ENCODE measurements around the gene SOBP. TPM values are rescaled to one million over a fixed set of nuclear protein-coding genes. Genes with fewer than 3 reads are reported as not detected.

Gene SOBP
- total RNA-seq, 4 donors from 2014 or later: 0.27 to 2.7 (median 1.5) TPM

- TF ChIP-seq CTCF (IDR thresholded peaks at IDR 0.05) (no peak), POLR2A (IDR thresholded peaks at IDR 0.05) (no peak)
- 82 to 88% methylated on average over 2 of the region's 2 CpGs for WGBS, 2 donors
- intact Hi-C loops (cut with DNase I; ENCODE audit: low total_unique reads): no loop called here
- H3K4me3 ChIP-seq (ENCODE audit: low read depth, poor library complexity, severe bottlenecking): no peak overlapping the region
- no peak for DNase-seq (ENCODE audit: low spot score in 2 of 2)
Observed at GRCh38 chr6:107589934-107590333, 100.0 kb downstream of the SOBP start.

- no peak overlapping the region for H3K4me3 ChIP-seq (ENCODE audit: low read depth, poor library complexity, severe bottlenecking)
- 63 to 79% methylated on average over 1 of the region's 1 CpG for WGBS, 2 donors
- TF ChIP-seq CTCF (IDR thresholded peaks at IDR 0.05): no peak
- no peak for TF ChIP-seq POLR2A (IDR thresholded peaks at IDR 0.05)
- no peak for DNase-seq (ENCODE audit: low spot score in 2 of 2)
- intact Hi-C loops (cut with DNase I; ENCODE audit: low total_unique reads): no loop called here
Observed at GRCh38 chr6:107590378-107590777, 100.5 kb downstream of the SOBP start.

- 91 to 93% methylated on average over 1 of the region's 1 CpG for WGBS, 2 donors
Observed at GRCh38 chr6:107591346-107591745, 101.4 kb downstream of the SOBP start.

GRCh38 chr6:107592806-107593205 is 102.9 kb downstream of the SOBP start:
- no peak for DNase-seq (ENCODE audit: low spot score in 2 of 2)
- no peak overlapping the region for H3K4me3 ChIP-seq (ENCODE audit: low read depth, poor library complexity, severe bottlenecking)
- TF ChIP-seq POLR2A (IDR thresholded peaks at IDR 0.05): no peak
- TF ChIP-seq CTCF (IDR thresholded peaks at IDR 0.05): no peak
- 90 to 91% methylated on average over 2 of the region's 2 CpGs for WGBS, 2 donors
- intact Hi-C loops (cut with DNase I; ENCODE audit: low total_unique reads): no loop called here

More at GRCh38 chr6:107591346-107591745, 101.4 kb downstream of the SOBP start:
- intact Hi-C loops (cut with DNase I; ENCODE audit: low total_unique reads): no loop called here
- H3K4me3 ChIP-seq (ENCODE audit: low read depth, poor library complexity, severe bottlenecking): no peak overlapping the region
- no peak for DNase-seq (ENCODE audit: low spot score in 2 of 2)
- TF ChIP-seq POLR2A (IDR thresholded peaks at IDR 0.05) (no peak), CTCF (IDR thresholded peaks at IDR 0.05) (no peak)

- TF ChIP-seq CTCF (IDR thresholded peaks at IDR 0.05): no peak
- no peak for TF ChIP-seq POLR2A (IDR thresholded peaks at IDR 0.05)
- 84 to 91% methylated on average over 2 of the region's 2 CpGs for WGBS, 2 donors
- DNase-seq (ENCODE audit: low spot score in 2 of 2): no peak
- intact Hi-C loops (cut with DNase I; ENCODE audit: low total_unique reads): no loop called here
- no peak overlapping the region for H3K4me3 ChIP-seq (ENCODE audit: low read depth, poor library complexity, severe bottlenecking)
Observed at GRCh38 chr6:107594736-107595135, 104.8 kb downstream of the SOBP start.

GRCh38 chr6:107598091-107598490 is 108.2 kb downstream of the SOBP start:
- intact Hi-C loops (cut with DNase I; ENCODE audit: low total_unique reads): no loop called here
- TF ChIP-seq POLR2A (IDR thresholded peaks at IDR 0.05) (no peak), CTCF (IDR thresholded peaks at IDR 0.05) (no peak)
- H3K4me3 ChIP-seq (ENCODE audit: low read depth, poor library complexity, severe bottlenecking): no peak overlapping the region
- 88 to 98% methylated on average over 6 of the region's 6 CpGs for WGBS, 2 donors
- no peak for DNase-seq (ENCODE audit: low spot score in 2 of 2)
